Common myeloid progenitor, CD34-positive (primary cell): Measurements from ENCODE around the gene SLC26A1.

Source experiments
- CTCF ChIA-PET: fragments of 350-600 bp; sonication (Branson Sonifier 250); formaldehyde crosslinking; loops from one replicate; lab custom pipeline; 2021; ENCODE audit warnings: antibody characterized with exemption; lab: Charles Lee
- POLR2A ChIA-PET: fragments of 350-600 bp; sonication (Branson Sonifier 250); formaldehyde crosslinking; loops from one replicate; lab custom pipeline; 2021; ENCODE audit warnings: antibody characterized with exemption; lab: Charles Lee
- DNase-seq, 3 donors: peaks; one replicate each; pipeline versions ENCODE4 v3.0.0 to v3.0.0-alpha.2; 2013
- H3K27ac ChIP-seq, 2 experiments: 1 replicate in 1 of 2; 2 replicates in 1 of 2; pipeline ENCODE4 v1.7.0; 2013; ENCODE audit warnings: inconsistent platforms in 2 of 2, low read length in 2 of 2, mild to moderate bottlenecking in 2 of 2, low read depth in 1 of 2, moderate library complexity in 1 of 2; ENCODE audit not compliant: severe bottlenecking in 2 of 2, insufficient read depth in 1 of 2, poor library complexity in 1 of 2
- H3K27me3 ChIP-seq, 5 experiments: replicated peaks in 2 of 5; 1 replicate in 3 of 5; 2 replicates in 2 of 5; pipeline versions ENCODE4 v1.6.1 to v1.7.0; 2013; ENCODE audit warnings: low read length in 4 of 5, mild to moderate bottlenecking in 2 of 5, moderate library complexity in 2 of 5, inconsistent platforms in 1 of 5; ENCODE audit not compliant: insufficient read depth in 5 of 5, control insufficient read depth in 4 of 5
- H3K36me3 ChIP-seq, 4 experiments: 1 replicate in 2 of 4; 2 replicates in 2 of 4; pipeline versions ENCODE4 v1.6.1 to v1.7.0; 2013; ENCODE audit warnings: low read length in 3 of 4, control low read depth in 1 of 4, mild to moderate bottlenecking in 1 of 4; ENCODE audit not compliant: control insufficient read depth in 4 of 4, insufficient read depth in 4 of 4
- H3K4me1 ChIP-seq, 4 experiments: 1 replicate in 3 of 4; 2 replicates in 1 of 4; pipeline versions ENCODE4 v1.6.1 to v1.7.1; 2013; ENCODE audit warnings: low read length in 3 of 4, mild to moderate bottlenecking in 3 of 4, control low read depth in 1 of 4, inconsistent platforms in 1 of 4, moderate library complexity in 1 of 4; ENCODE audit not compliant: control insufficient read depth in 4 of 4, insufficient read depth in 4 of 4; ENCODE audit errors: control extremely low read depth in 1 of 4
- H3K4me3 ChIP-seq, 7 experiments: 1 replicate in 4 of 7; 2 replicates in 3 of 7; pipeline versions ENCODE4 v1.5.1 to v1.7.0; 2013; ENCODE audit warnings: mild to moderate bottlenecking in 7 of 7, low read length in 6 of 7, moderate library complexity in 6 of 7, inconsistent platforms in 2 of 7, low read depth in 2 of 7, control low read depth in 1 of 7; ENCODE audit not compliant: insufficient read depth in 4 of 7, control insufficient read depth in 1 of 7; ENCODE audit errors: extremely low read depth in 1 of 7
- H3K9me3 ChIP-seq, 5 experiments: 1 replicate in 4 of 5; 2 replicates in 1 of 5; pipeline versions ENCODE4 v1.6.1 to v1.7.1; 2013; ENCODE audit warnings: low read length in 4 of 5, mild to moderate bottlenecking in 2 of 5, inconsistent platforms in 1 of 5, low read depth in 1 of 5, moderate library complexity in 1 of 5; ENCODE audit not compliant: control insufficient read depth in 4 of 5, insufficient read depth in 2 of 5; ENCODE audit errors: control extremely low read depth in 1 of 5
- WGBS: methylation state at CpG from one replicate; pipeline ENCODE4 v1.1.5; 2013; ENCODE audit not compliant: insufficient coverage; 5-methylcytosine and 5-hydroxymethylcytosine counted together

SLC26A1 gene

GRCh38 chr4:986879-987623, 6.2 kb downstream of the SLC26A1 start, which contains the start of gene IDUA:
IDUA (plus strand) TSS chr4:987044; CDS start chr4:987085, 41 bp downstream.
- WGBS: under 1% methylated on average over 60 of the region's 69 CpGs
- CTCF ChIA-PET: interaction anchor here (0.7 to 2.5 kb wide), 24 partner anchors 10 to 277 kb away, joined by 3 to 17 read pairs (median 4); partner anchors contain the start of genes DGKQ, GAK and TMEM175
- Histone ChIP-seq H3K27ac (peak within 1 kb of the TSS in 1 of 2 experiments; percentile 86), H3K9me3 (no peaks in the 10 kb centered on the region), H3K4me3 (peak within 1 kb of the TSS; percentile 65 to 90 (median 81)), H3K4me1 (peaks cover 6 to 30% (median 29%) of the 10 kb centered on the region in 4 experiments), H3K27me3 (no peaks in the 10 kb centered on the region), H3K36me3 (peaks cover 0 to 26% (median 13%) of the 10 kb centered on the region in 4 experiments)
- DNase-seq: peak; percentile 88 to 93 (median 90)
- POLR2A ChIA-PET: interaction anchor here (0.8 to 1.0 kb wide), 4 partner anchors 8 to 212 kb away, joined by 3 to 4 read pairs (median 3); partner anchors contain the start of genes GAK and TMEM175

GRCh38 chr4:986428-986878, 6.8 kb downstream of the SLC26A1 start:
- peak overlapping the region; percentile 65 to 90 (median 81) for H3K4me3 ChIP-seq
- H3K36me3 ChIP-seq: peaks cover 0 to 21% (median 11%) of the 10 kb centered on the region in 4 experiments
- peaks cover 6 to 30% (median 29%) of the 10 kb centered on the region in 4 experiments for H3K4me1 ChIP-seq
- H3K27ac ChIP-seq: peak overlapping the region in 1 of 2 experiments; percentile 86
- H3K27me3 ChIP-seq: no peaks in the 10 kb centered on the region
- ChIA-PET CTCF (interaction anchor here (0.8 to 2.5 kb wide), 18 partner anchors 9 to 278 kb away, joined by 3 to 17 read pairs (median 4); partner anchors contain the start of genes DGKQ, GAK and TMEM175), POLR2A (interaction anchor here (0.6 to 1.0 kb wide), 4 partner anchors 18 to 212 kb away, joined by 3 to 4 read pairs (median 3); partner anchors contain the start of genes GAK and TMEM175)
- no peaks in the 10 kb centered on the region for H3K9me3 ChIP-seq
- WGBS: 0% methylated on average over 11 of the region's 14 CpGs
- no peak for DNase-seq

GRCh38 chr4:985123-985830, 7.9 kb downstream of the SLC26A1 start:
- no peaks in the 10 kb centered on the region for H3K27me3 ChIP-seq
- ChIA-PET POLR2A (no interaction called here), CTCF (interaction anchor here (0.7 to 1.4 kb wide), 3 partner anchors 52 to 243 kb away, joined by 3 read pairs; no protein-coding TSS in a partner anchor)
- H3K4me3 ChIP-seq: peak overlapping the region in 4 of 7 experiments; percentile 40 to 72 (median 56)
- H3K4me1 ChIP-seq: peaks cover 6 to 35% (median 32%) of the 10 kb centered on the region in 4 experiments
- 29% methylated on average over 20 of the region's 23 CpGs for WGBS
- DNase-seq: peak; percentile 54 to 76 (median 73)
- no peaks in the 10 kb centered on the region for H3K9me3 ChIP-seq
- peaks cover 0 to 12% (median 7%) of the 10 kb centered on the region in 4 experiments for H3K36me3 ChIP-seq
- H3K27ac ChIP-seq: no peak overlapping the region

- Histone ChIP-seq H3K4me1 (peaks cover 6 to 38% (median 36%) of the 10 kb centered on the region in 4 experiments), H3K36me3 (peaks cover 0 to 4% (median 2%) of the 10 kb centered on the region in 4 experiments), H3K9me3 (no peaks in the 10 kb centered on the region), H3K4me3 (peak overlapping the region in 4 of 7 experiments; percentile 40 to 72 (median 56)), H3K27me3 (no peaks in the 10 kb centered on the region), H3K27ac (no peak overlapping the region)
- ChIA-PET POLR2A (no interaction called here), CTCF (interaction anchor here (1.0 to 1.4 kb wide), 2 partner anchors 51 to 242 kb away, joined by 3 read pairs; no protein-coding TSS in a partner anchor)
- no peak for DNase-seq
- WGBS: 83% methylated on average over 14 of the region's 15 CpGs
Measured at GRCh38 chr4:984336-985054, 8.7 kb downstream of the SLC26A1 start.

- ChIA-PET POLR2A (no interaction called here), CTCF (no interaction called here)
- H3K9me3 ChIP-seq: no peaks in the 10 kb centered on the region
- peaks cover 6 to 44% (median 39%) of the 10 kb centered on the region in 4 experiments for H3K4me1 ChIP-seq
- no peak for DNase-seq
- over 99% methylated on average over 14 of the region's 15 CpGs for WGBS
- no peak overlapping the region for H3K27ac ChIP-seq
- H3K27me3 ChIP-seq: no peaks in the 10 kb centered on the region
- H3K4me3 ChIP-seq: no peak overlapping the region
- no peaks in the 10 kb centered on the region for H3K36me3 ChIP-seq
Measured at GRCh38 chr4:982814-983213, 10.4 kb downstream of the SLC26A1 start.

GRCh38 chr4:982291-982690, 10.9 kb downstream of the SLC26A1 start:
- H3K27ac ChIP-seq: no peak overlapping the region
- WGBS: 98% methylated on average over 17 of the region's 17 CpGs
- no peak overlapping the region for H3K4me3 ChIP-seq
- no peaks in the 10 kb centered on the region for H3K9me3 ChIP-seq
- CTCF ChIA-PET: no interaction called here
- H3K36me3 ChIP-seq: no peaks in the 10 kb centered on the region
- POLR2A ChIA-PET: no interaction called here
- peaks cover 6 to 42% (median 33%) of the 10 kb centered on the region in 4 experiments for H3K4me1 ChIP-seq
- H3K27me3 ChIP-seq: no peaks in the 10 kb centered on the region
- DNase-seq: no peak
